ENCODE measurements around the gene ARHGAP8. TPM values are rescaled to one million over a fixed set of nuclear protein-coding genes. Genes with fewer than 3 reads are reported as not detected.

Gene ARHGAP8
- total and polyA plus RNA-seq, 2 donors (not counting 3 experiments of a cell fraction or from before 2014, with no cell fraction given): not detected

GRCh38 chr22:44759430-44760310 lies 7.3 kb downstream of the ARHGAP8 start:
- Histone ChIP-seq H3K9me3 (replicated peaks; ENCODE audit: control insufficient read depth, insufficient read depth, low read length) (no peaks in the 10 kb centered on the region), H4K20me1 (replicated peaks; ENCODE audit: control insufficient read depth, extremely low read depth, insufficient read depth, low read length) (no peaks in the 10 kb centered on the region), H3K9me1 (replicated peaks; ENCODE audit: control insufficient read depth, extremely low read depth, insufficient read depth, low read length) (no peaks in the 10 kb centered on the region), H3K4me2 (ENCODE audit: insufficient read depth, low read length) (no peak overlapping the region), H3K9ac (replicated peaks; ENCODE audit: extremely low read depth, insufficient read depth, low read length) (no peak overlapping the region), H3K27ac (ENCODE audit: insufficient read depth, low read depth, low read length) (no peak overlapping the region), H3K79me2 (ENCODE audit: control insufficient read depth, insufficient read depth, low read length) (no peaks in the 10 kb centered on the region), H3K27me3 (ENCODE audit: control insufficient read depth in 2 of 2, insufficient read depth in 2 of 2, low read length in 2 of 2) (peaks cover 6 to 8% of the 10 kb centered on the region in 2 experiments), H2AFZ (ENCODE audit: low read depth, low read length) (no peak overlapping the region), H3K4me3 (replicated peaks in 1 of 3; ENCODE audit: insufficient read depth in 1 of 3, low read depth in 1 of 3, low read length in 3 of 3) (no peak overlapping the region), H3K36me3 (ENCODE audit: control insufficient read depth in 2 of 2, extremely low read depth in 1 of 2, insufficient read depth in 2 of 2, low read length in 2 of 2) (no peaks in the 10 kb centered on the region), H3K4me1 (ENCODE audit: control insufficient read depth, extremely low read depth, insufficient read depth, low read length) (no peaks in the 10 kb centered on the region)
- DNase-seq (ENCODE audit: low read depth, low spot score) (no peak), FAIRE-seq (no peak)
- ChIA-PET CTCF (no interaction called here), POLR2A (no interaction called here)
- intact Hi-C loops (cut with micrococcal nuclease): no loop called here
- TF ChIP-seq GATA2 (IDR thresholded peaks at IDR 0.05; ENCODE audit: insufficient read depth, insufficient read length, low read depth, low read length) (no peak), FOS (IDR thresholded peaks at IDR 0.05; ENCODE audit: borderline replicate concordance, insufficient read depth, low read length) (no peak), MYC (IDR thresholded peaks at IDR 0.05; ENCODE audit: low read depth, low read length) (no peak), POLR2A (IDR thresholded peaks at IDR 0.05; ENCODE audit: low read depth, low read length) (no peak), EZH2 (IDR thresholded peaks at IDR 0.05; ENCODE audit: borderline replicate concordance, low read depth, low read length, severe bottlenecking) (no peak), JUN (IDR thresholded peaks at IDR 0.05; ENCODE audit: borderline replicate concordance, insufficient read depth, insufficient read length, low read depth) (no peak), MAX (IDR thresholded peaks at IDR 0.05; ENCODE audit: insufficient read depth, insufficient read length) (no peak), CTCF (IDR thresholded peaks at IDR 0.05; ENCODE audit: extremely low read depth in 1 of 2, insufficient read depth in 1 of 2, low read depth in 1 of 2, low read length in 2 of 2) (no peak), POLR2AphosphoS5 (IDR thresholded peaks at IDR 0.05; ENCODE audit: insufficient read depth, low read depth, low read length) (no peak)
- no TSS peak for BruUV-seq (replicated peaks)
- dilution Hi-C loops (cut with MboI; ENCODE audit: extremely low pct_ligation_motif_present, low sequenced_read_pairs): no loop called here
